Activated CD8-positive, alpha-beta T cell treated with anti-CD3 and anti-CD28 coated beads for 36 hours (primary cell): ENCODE data around the gene FGD5. TPM values are rescaled to one million over a fixed set of nuclear protein-coding genes. Genes with fewer than 3 reads are reported as not detected.

Experiments
- ATAC-seq: fragments of 200-7000 bp; cut with Tn5 transposase; one replicate; pipeline ENCODE4 v1.10.0; 2021; ENCODE audit warnings: mild to moderate bottlenecking, moderate library complexity
- CTCF ChIA-PET: fragments of 350-600 bp; sonication (Branson Sonifier 250); formaldehyde crosslinking; loops from one replicate; lab custom pipeline; 2021; ENCODE audit warnings: antibody characterized with exemption; lab: Charles Lee
- POLR2A ChIA-PET: fragments of 350-600 bp; sonication (Branson Sonifier 250); formaldehyde crosslinking; loops from one replicate; lab custom pipeline; 2021; ENCODE audit warnings: antibody characterized with exemption; lab: Charles Lee
- DNase-seq: peaks from one replicate; pipeline ENCODE4 v3.0.0-alpha.2; 2020
- H3K27ac Mint-ChIP-seq: one replicate; pipeline ENCODE4 v1.8.0; 2021; ENCODE audit warnings: mild to moderate bottlenecking, mixed read lengths
- H3K27me3 Mint-ChIP-seq: one replicate; pipeline ENCODE4 v1.8.0; 2021; ENCODE audit warnings: mixed read lengths
- H3K36me3 Mint-ChIP-seq: one replicate; pipeline ENCODE4 v1.8.0; 2021; ENCODE audit warnings: low read depth, mixed read lengths
- H3K4me1 Mint-ChIP-seq: one replicate; pipeline ENCODE4 v1.8.0; 2021; ENCODE audit warnings: low read depth, mixed read lengths
- H3K4me3 Mint-ChIP-seq: one replicate; pipeline ENCODE4 v1.8.0; 2021; ENCODE audit warnings: mild to moderate bottlenecking, moderate library complexity, mixed read lengths
- H3K9me3 Mint-ChIP-seq: one replicate; pipeline ENCODE4 v1.8.0; 2021; ENCODE audit warnings: mixed read lengths
- intact Hi-C: fragments of 100-400 bp; cut with micrococcal nuclease; formaldehyde crosslinking; loops from one replicate; pipeline ENCODE4 v1.10.0; 2022
- total RNA-seq, 2 experiments: library from RNA; stranded (reverse); gene quantifications; one replicate each; pipeline ENCODE4 v1.2.3, GENCODE V29; 2021
- TF ChIP-seq, protein P1 (sequence below): fragments of 200-600 bp; IDR thresholded peaks from one replicate; pipeline ENCODE4 v1.8.0; 2022; ENCODE audit warnings: antibody characterized with exemption, mild to moderate bottlenecking

FGD5 gene, protein sequence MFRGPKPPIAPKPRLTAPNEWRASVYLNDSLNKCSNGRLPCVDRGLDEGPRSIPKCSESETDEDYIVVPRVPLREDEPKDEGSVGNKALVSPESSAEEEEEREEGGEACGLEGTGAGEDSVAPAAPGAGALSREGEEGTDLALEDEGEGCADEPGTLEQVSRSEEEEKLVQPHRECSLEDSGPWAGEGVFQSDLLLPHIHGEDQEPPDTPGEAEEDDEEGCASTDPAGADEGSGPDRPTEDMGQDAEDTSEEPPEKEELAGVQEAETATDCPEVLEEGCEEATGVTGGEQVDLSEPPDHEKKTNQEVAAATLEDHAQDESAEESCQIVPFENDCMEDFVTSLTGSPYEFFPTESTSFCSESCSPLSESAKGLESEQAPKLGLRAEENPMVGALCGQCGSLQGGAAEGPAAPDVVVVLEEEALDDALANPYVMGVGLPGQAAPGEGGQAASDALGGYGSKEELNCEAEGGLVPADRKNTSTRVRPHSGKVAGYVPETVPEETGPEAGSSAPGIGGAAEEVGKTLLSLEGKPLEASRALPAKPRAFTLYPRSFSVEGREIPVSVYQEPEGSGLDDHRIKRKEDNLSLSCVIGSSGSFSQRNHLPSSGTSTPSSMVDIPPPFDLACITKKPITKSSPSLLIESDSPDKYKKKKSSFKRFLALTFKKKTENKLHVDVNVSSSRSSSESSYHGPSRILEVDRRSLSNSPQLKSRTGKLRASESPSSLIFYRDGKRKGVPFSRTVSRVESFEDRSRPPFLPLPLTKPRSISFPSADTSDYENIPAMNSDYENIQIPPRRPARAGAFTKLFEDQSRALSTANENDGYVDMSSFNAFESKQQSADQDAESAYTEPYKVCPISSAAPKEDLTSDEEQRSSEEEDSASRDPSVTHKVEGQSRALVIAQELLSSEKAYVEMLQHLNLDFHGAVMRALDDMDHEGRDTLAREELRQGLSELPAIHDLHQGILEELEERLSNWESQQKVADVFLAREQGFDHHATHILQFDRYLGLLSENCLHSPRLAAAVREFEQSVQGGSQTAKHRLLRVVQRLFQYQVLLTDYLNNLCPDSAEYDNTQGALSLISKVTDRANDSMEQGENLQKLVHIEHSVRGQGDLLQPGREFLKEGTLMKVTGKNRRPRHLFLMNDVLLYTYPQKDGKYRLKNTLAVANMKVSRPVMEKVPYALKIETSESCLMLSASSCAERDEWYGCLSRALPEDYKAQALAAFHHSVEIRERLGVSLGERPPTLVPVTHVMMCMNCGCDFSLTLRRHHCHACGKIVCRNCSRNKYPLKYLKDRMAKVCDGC (N-terminal part only)
- not detected for total RNA-seq

DNA sequence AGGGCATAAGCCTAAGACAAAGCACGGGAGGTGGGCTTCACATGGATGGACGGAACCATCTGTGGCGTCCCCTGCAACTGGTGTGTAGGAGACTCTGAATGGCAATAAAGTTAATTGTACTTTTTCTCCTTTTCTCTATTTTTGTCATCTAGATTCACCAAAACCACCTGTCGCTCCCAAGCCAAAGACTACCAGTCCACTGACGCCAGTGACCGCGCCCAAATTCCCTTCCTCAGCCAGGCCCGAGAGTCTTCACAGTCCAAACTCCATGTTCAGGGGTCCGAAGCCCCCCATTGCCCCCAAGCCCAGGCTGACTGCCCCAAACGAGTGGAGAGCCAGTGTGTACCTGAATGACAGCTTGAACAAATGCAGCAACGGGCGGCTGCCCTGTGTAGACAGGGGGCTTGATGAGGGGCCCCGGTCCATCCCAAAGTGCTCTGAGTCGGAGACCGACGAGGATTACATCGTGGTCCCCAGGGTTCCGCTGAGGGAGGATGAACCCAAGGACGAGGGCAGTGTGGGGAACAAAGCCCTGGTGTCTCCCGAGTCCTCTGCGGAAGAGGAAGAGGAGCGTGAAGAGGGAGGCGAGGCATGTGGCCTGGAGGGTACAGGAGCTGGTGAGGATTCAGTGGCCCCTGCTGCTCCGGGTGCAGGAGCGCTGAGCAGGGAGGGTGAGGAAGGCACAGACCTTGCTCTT is at the start of gene FGD5:
Gene FGD5 (plus strand): TSS at position 159 of the 697 bp plus-strand sequence. CDS start 110 bp downstream, at position 269.
- DNase-seq, result no peak
- POLR2A ChIA-PET, result no interaction called here
- CTCF ChIA-PET, result interaction anchor here (0.5 kb wide), 1 partner anchor 136 kb away, joined by 3 read pairs; no protein-coding TSS in a partner anchor
- Mint-ChIP-seq H3K9me3 (no peaks in the 10 kb centered on the region), H3K4me3 (no peak within 1 kb of the TSS), H3K36me3 (no peaks in the 10 kb centered on the region), H3K27me3 (peaks cover 14% of the 10 kb centered on the region), H3K4me1 (no peaks in the 10 kb centered on the region), H3K27ac (no peak within 1 kb of the TSS)
- TF ChIP-seq, protein P1, sequence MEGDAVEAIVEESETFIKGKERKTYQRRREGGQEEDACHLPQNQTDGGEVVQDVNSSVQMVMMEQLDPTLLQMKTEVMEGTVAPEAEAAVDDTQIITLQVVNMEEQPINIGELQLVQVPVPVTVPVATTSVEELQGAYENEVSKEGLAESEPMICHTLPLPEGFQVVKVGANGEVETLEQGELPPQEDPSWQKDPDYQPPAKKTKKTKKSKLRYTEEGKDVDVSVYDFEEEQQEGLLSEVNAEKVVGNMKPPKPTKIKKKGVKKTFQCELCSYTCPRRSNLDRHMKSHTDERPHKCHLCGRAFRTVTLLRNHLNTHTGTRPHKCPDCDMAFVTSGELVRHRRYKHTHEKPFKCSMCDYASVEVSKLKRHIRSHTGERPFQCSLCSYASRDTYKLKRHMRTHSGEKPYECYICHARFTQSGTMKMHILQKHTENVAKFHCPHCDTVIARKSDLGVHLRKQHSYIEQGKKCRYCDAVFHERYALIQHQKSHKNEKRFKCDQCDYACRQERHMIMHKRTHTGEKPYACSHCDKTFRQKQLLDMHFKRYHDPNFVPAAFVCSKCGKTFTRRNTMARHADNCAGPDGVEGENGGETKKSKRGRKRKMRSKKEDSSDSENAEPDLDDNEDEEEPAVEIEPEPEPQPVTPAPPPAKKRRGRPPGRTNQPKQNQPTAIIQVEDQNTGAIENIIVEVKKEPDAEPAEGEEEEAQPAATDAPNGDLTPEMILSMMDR, result no peak
- no peak for ATAC-seq
- intact Hi-C loops, result no loop called here

DNA sequence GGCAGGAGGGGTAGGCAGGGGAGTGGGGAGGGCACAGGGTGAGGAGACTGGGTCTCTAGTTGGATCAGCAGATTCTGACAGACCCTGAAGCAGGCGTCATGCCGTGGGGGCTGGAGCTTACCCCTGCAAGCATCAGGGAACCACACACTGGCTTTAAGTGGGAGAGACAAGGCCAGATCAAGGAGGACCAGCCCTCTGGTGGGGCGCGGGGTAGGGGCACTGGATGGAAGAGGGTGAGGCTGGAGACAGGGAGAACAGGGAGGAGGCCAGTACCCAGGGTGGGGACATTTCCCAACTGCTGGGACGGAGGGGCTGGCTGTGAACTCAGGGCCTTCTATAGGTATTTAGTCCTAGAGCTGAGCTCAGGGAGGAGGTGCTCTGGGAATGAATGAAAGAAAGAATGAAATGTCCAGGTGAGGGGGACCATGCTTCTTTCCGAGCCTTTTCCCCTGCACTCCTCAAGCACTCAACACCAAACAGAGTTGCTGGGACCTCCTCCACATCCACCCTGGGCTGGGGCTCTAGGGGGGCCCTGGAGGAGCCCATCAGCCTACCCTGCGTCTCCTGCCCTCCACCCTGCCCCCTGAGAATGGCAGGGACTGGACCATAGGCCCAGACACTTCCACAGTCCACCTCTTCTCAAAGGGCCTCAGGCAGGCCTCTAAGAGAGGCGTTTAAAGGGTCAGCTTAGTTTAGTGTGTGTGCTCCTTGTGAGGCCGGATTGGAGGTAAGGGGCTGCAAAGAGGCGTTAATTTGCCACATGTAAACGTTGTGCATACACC is 49.0 kb upstream of the FGD5 start:
- no peak for ATAC-seq
- TF ChIP-seq, protein P1, result no peak
- DNase-seq, result no peak
- ChIA-PET POLR2A (interaction anchor here (1.2 kb wide), 1 partner anchor 12 kb away, joined by 4 read pairs; no protein-coding TSS in a partner anchor), CTCF (no interaction called here)
- no peak overlapping the region for H3K27ac Mint-ChIP-seq
- intact Hi-C loops, result no loop called here
- no peaks in the 10 kb centered on the region for H3K9me3 Mint-ChIP-seq
- no peak overlapping the region for H3K4me3 Mint-ChIP-seq
- H3K27me3 Mint-ChIP-seq, result no peaks in the 10 kb centered on the region
- H3K4me1 Mint-ChIP-seq, result no peaks in the 10 kb centered on the region
- H3K36me3 Mint-ChIP-seq, result no peaks in the 10 kb centered on the region

DNA sequence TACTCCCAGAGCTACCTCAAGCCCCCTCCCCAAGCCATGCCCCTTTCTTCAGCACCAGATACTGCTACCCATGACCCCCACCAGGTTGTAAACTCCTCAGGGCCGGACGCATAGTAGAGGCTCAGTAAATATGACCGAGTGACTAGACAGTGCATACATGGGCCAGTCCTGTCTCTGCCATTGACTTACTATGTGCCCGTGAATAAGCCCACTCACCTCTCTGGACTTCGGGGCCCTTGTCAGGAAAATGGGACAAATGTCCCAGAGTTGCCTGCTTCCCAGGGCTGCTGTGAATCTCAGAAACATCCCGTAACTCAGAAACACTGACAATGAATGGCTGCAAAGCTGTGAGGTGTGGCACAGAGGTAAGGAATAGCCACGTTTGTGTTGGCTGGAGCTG is 48.2 kb upstream of the FGD5 start:
- intact Hi-C loops, result no loop called here
- TF ChIP-seq, protein P1, result no peak
- Mint-ChIP-seq H3K27ac (no peak overlapping the region), H3K4me3 (no peak overlapping the region), H3K36me3 (no peaks in the 10 kb centered on the region), H3K27me3 (no peaks in the 10 kb centered on the region), H3K4me1 (no peaks in the 10 kb centered on the region), H3K9me3 (no peaks in the 10 kb centered on the region)
- ATAC-seq (no peak), DNase-seq (no peak)
- ChIA-PET CTCF (no interaction called here), POLR2A (no interaction called here)
